H9 (cell line): Measurements from ENCODE around the gene SEMA5A. TPM values are rescaled to one million over a fixed set of nuclear protein-coding genes. Genes with fewer than 3 reads are reported as not detected.

ENCODE experiments used
- DNase-seq: peaks from one replicate; pipeline ENCODE4 v3.0.0-alpha.2; 2017
- H2AFZ ChIP-seq: one replicate; pipeline ENCODE4 v1.6.1; 2013; ENCODE audit warnings: mild to moderate bottlenecking, low read length, control low read depth, moderate library complexity
- H2AK5ac ChIP-seq: 2 replicates; pipeline ENCODE4 v1.6.1; 2013; ENCODE audit warnings: low read length, control low read depth, mixed read lengths; ENCODE audit not compliant: insufficient read length
- H2BK120ac ChIP-seq: one replicate; pipeline ENCODE4 v1.6.1; 2013; ENCODE audit warnings: low read depth, mild to moderate bottlenecking, low read length, control low read depth, inconsistent platforms; ENCODE audit not compliant: poor library complexity, severe bottlenecking
- H2BK12ac ChIP-seq: 2 replicates; pipeline ENCODE4 v1.6.1; 2013; ENCODE audit warnings: low read length, control low read depth, mixed read lengths, low read depth; ENCODE audit not compliant: insufficient read length
- H2BK15ac ChIP-seq: 2 replicates; pipeline ENCODE4 v1.6.1; 2013; ENCODE audit warnings: low read depth, low read length, control low read depth
- H2BK20ac ChIP-seq: one replicate; pipeline ENCODE4 v1.6.1; 2013; ENCODE audit warnings: low read depth, mild to moderate bottlenecking, low read length, control low read depth, inconsistent platforms; ENCODE audit not compliant: poor library complexity, severe bottlenecking
- H2BK5ac ChIP-seq: 2 replicates; pipeline ENCODE4 v1.6.1; 2013; ENCODE audit warnings: low read length, control low read depth, mixed read lengths; ENCODE audit not compliant: insufficient read length
- H3K14ac ChIP-seq: 2 replicates; pipeline ENCODE4 v1.6.1; 2013; ENCODE audit warnings: low read length, control low read depth; ENCODE audit not compliant: insufficient read depth
- H3K18ac ChIP-seq: 2 replicates; pipeline ENCODE4 v1.6.1; 2013; ENCODE audit warnings: low read depth, mild to moderate bottlenecking, mixed read lengths, low read length, control low read depth; ENCODE audit not compliant: insufficient read length
- H3K23ac ChIP-seq: 2 replicates; pipeline ENCODE4 v1.6.1; 2013; ENCODE audit warnings: low read length, control low read depth, mixed read lengths, low read depth; ENCODE audit not compliant: insufficient read length
- H3K23me2 ChIP-seq: 2 replicates; pipeline ENCODE4 v1.6.1; 2013; ENCODE audit warnings: low read depth, mild to moderate bottlenecking, mixed read lengths, low read length, control low read depth; ENCODE audit not compliant: insufficient read length, poor library complexity, severe bottlenecking
- H3K27ac ChIP-seq: 2 replicates; pipeline ENCODE4 v1.5.1; 2013; ENCODE audit warnings: low read length, control low read depth, mixed read lengths, low read depth; ENCODE audit not compliant: insufficient read length
- H3K27me3 ChIP-seq: 2 replicates; pipeline ENCODE4 v1.6.1; 2013; ENCODE audit warnings: low read length, control low read depth, inconsistent platforms; ENCODE audit not compliant: insufficient read depth
- H3K4ac ChIP-seq: 2 replicates; pipeline ENCODE4 v1.6.1; 2013; ENCODE audit warnings: low read depth, mild to moderate bottlenecking, control low read depth, inconsistent platforms, low read length, moderate library complexity
- H3K4me1 ChIP-seq: 2 replicates; pipeline ENCODE4 v1.6.1; 2013; ENCODE audit warnings: low read length, control low read depth, inconsistent platforms; ENCODE audit not compliant: insufficient read depth
- H3K4me2 ChIP-seq: 2 replicates; pipeline ENCODE4 v1.6.1; 2013; ENCODE audit warnings: low read length, control low read depth, mixed read lengths; ENCODE audit not compliant: insufficient read length, insufficient read depth
- H3K56ac ChIP-seq: 2 replicates; pipeline ENCODE4 v1.6.1; 2013; ENCODE audit warnings: low read depth, mild to moderate bottlenecking, mixed read lengths, low read length, control low read depth; ENCODE audit not compliant: insufficient read length
- H3K79me1 ChIP-seq: 2 replicates; pipeline ENCODE4 v1.6.1; 2013; ENCODE audit warnings: low read depth, mild to moderate bottlenecking, moderate library complexity, low read length, control low read depth, inconsistent platforms; ENCODE audit not compliant: insufficient read depth, poor library complexity, severe bottlenecking
- H3K79me2 ChIP-seq: 2 replicates; pipeline ENCODE4 v1.6.1; 2013; ENCODE audit warnings: low read length, control low read depth, inconsistent platforms; ENCODE audit not compliant: insufficient read depth
- H3K9ac ChIP-seq: 2 replicates; pipeline ENCODE4 v1.6.1; 2013; ENCODE audit warnings: low read length, control low read depth, mixed read lengths; ENCODE audit not compliant: insufficient read length; ENCODE audit errors: extremely low read depth
- H3K9me3 ChIP-seq: one replicate; pipeline ENCODE4 v1.6.1; 2013; ENCODE audit warnings: low read depth, low read length, inconsistent platforms; ENCODE audit not compliant: control insufficient read depth
- H3T11ph ChIP-seq: one replicate; pipeline ENCODE4 v1.6.1; 2013; ENCODE audit warnings: mild to moderate bottlenecking, low read length, control low read depth, inconsistent platforms
- H4K20me1 ChIP-seq: one replicate; pipeline ENCODE4 v1.6.1; 2013; ENCODE audit not compliant: control insufficient read depth, insufficient read length, insufficient read depth
- H4K5ac ChIP-seq: 2 replicates; pipeline ENCODE4 v1.6.1; 2013; ENCODE audit warnings: low read depth, mild to moderate bottlenecking, mixed read lengths, low read length, control low read depth; ENCODE audit not compliant: insufficient read length
- H4K8ac ChIP-seq: replicated peaks from 2 replicates; pipeline ENCODE4 v1.6.1; 2013; ENCODE audit warnings: low read length, control low read depth, mixed read lengths, low read depth; ENCODE audit not compliant: insufficient read length
- H4K91ac ChIP-seq: 2 replicates; pipeline ENCODE4 v1.6.1; 2013; ENCODE audit warnings: low read depth, mild to moderate bottlenecking, moderate library complexity, mixed read lengths, low read length, control low read depth; ENCODE audit not compliant: insufficient read length
- H3K27ac Mint-ChIP-seq, 3 experiments: 2 replicates in 2 of 3; 3 replicates in 1 of 3; pipeline ENCODE4 v1.8.0; 2020 to 2021; ENCODE audit warnings: mixed read lengths in 3 of 3, mild to moderate bottlenecking in 1 of 3, moderate library complexity in 1 of 3
- H3K27me3 Mint-ChIP-seq: 2 replicates; pipeline ENCODE4 v1.8.0; 2021; ENCODE audit warnings: low read depth, mild to moderate bottlenecking, moderate library complexity, mixed read lengths
- H3K36me3 Mint-ChIP-seq, 3 experiments: 2 replicates in 2 of 3; 3 replicates in 1 of 3; pipeline ENCODE4 v1.8.0; 2020 to 2021; ENCODE audit warnings: low read depth in 3 of 3, mixed read lengths in 3 of 3; ENCODE audit not compliant: insufficient read depth in 1 of 3
- H3K4me1 Mint-ChIP-seq, 2 experiments: 2 replicates each; pipeline ENCODE4 v1.8.0; 2020; ENCODE audit warnings: mixed read lengths in 2 of 2
- H3K4me3 Mint-ChIP-seq, 2 experiments: 2 replicates in 1 of 2; 3 replicates in 1 of 2; pipeline ENCODE4 v1.8.0; 2020 to 2021; ENCODE audit warnings: mild to moderate bottlenecking in 2 of 2, mixed read lengths in 2 of 2, moderate library complexity in 1 of 2
- H3K9me3 Mint-ChIP-seq, 2 experiments: 2 replicates in 1 of 2; 3 replicates in 1 of 2; pipeline ENCODE4 v1.8.0; 2020; ENCODE audit warnings: mild to moderate bottlenecking in 2 of 2, mixed read lengths in 2 of 2, moderate library complexity in 1 of 2
- WGBS: extraction: QIAGEN DNeasy Blood & Tissue Kit; methylation state at CpG from one replicate; pipeline ENCODE4 v1.1.7; 2013; ENCODE audit warnings: missing lambda C conversion rate, low lambda C conversion rate, mixed read lengths; ENCODE audit not compliant: insufficient read length; ENCODE audit errors: extremely low coverage; 5-methylcytosine and 5-hydroxymethylcytosine counted together
- total RNA-seq: library from RNA; stranded (reverse); gene quantifications from 2 replicates; pipeline ENCODE4 v1.2.1, GENCODE V29; 2021
- TF ChIP-seq, protein P1 (sequence below): fragments of 200-600 bp; sonication (generic); conservative IDR thresholded peaks from 3 replicates; pipeline ENCODE4 v1.8.0; 2021; ENCODE audit warnings: antibody characterized with exemption, mild to moderate bottlenecking

Gene SEMA5A
- total RNA-seq, 1 experiment from 2014 or later: 4.3 TPM

DNA sequence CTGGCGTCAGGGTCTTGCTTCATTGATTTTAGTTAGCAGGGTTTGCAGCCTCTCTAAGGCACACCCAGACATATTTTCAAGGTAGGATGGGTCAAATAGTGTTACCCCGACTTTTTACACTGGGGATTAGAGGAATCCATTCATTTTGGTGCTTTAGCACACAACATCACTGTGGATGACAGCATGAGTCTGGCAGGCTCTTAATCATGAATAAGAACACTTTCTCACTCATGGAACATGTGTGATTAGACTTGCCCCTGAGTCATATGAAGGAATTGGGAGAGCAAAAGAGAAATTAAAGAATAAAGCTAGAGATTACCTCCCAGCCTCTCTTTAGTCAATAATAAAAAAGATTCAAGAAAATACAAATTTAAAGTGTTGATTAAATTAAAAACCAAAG lies 175.6 kb downstream of the SEMA5A start:
- TF ChIP-seq, protein P1, sequence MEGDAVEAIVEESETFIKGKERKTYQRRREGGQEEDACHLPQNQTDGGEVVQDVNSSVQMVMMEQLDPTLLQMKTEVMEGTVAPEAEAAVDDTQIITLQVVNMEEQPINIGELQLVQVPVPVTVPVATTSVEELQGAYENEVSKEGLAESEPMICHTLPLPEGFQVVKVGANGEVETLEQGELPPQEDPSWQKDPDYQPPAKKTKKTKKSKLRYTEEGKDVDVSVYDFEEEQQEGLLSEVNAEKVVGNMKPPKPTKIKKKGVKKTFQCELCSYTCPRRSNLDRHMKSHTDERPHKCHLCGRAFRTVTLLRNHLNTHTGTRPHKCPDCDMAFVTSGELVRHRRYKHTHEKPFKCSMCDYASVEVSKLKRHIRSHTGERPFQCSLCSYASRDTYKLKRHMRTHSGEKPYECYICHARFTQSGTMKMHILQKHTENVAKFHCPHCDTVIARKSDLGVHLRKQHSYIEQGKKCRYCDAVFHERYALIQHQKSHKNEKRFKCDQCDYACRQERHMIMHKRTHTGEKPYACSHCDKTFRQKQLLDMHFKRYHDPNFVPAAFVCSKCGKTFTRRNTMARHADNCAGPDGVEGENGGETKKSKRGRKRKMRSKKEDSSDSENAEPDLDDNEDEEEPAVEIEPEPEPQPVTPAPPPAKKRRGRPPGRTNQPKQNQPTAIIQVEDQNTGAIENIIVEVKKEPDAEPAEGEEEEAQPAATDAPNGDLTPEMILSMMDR: no peak
- no peak overlapping the region for H2AK5ac ChIP-seq
- H3K4ac ChIP-seq: no peak overlapping the region
- H4K5ac ChIP-seq: no peak overlapping the region
- no peaks in the 10 kb centered on the region for H3K9me3 ChIP-seq
- H3K56ac ChIP-seq: no peak overlapping the region
- H2BK20ac ChIP-seq: no peak overlapping the region
- H3K27ac ChIP-seq: no peak overlapping the region
- no peaks in the 10 kb centered on the region for H3K79me1 ChIP-seq
- H3K4me1 ChIP-seq: no peaks in the 10 kb centered on the region; the same call in 1 of the 2 replicates
- no peak overlapping the region for H2BK120ac ChIP-seq
- H3K23me2 ChIP-seq: no peaks in the 10 kb centered on the region
- no peak overlapping the region for H2BK12ac ChIP-seq
- no peak overlapping the region for H3T11ph ChIP-seq
- no peak for DNase-seq
- no peak overlapping the region for H3K4me3 Mint-ChIP-seq
- WGBS: no CpG with 5 or more reads among the region's 2 CpGs
- H3K27me3 ChIP-seq: no peaks in the 10 kb centered on the region
- no peaks in the 10 kb centered on the region for H3K79me2 ChIP-seq
- no peaks in the 10 kb centered on the region for H3K27me3 Mint-ChIP-seq
- H4K20me1 ChIP-seq: no peaks in the 10 kb centered on the region
- no peaks in the 10 kb centered on the region; a peak in 1 of 5 replicates for H3K9me3 Mint-ChIP-seq
- peaks cover 0 to 3% (median 2%) of the 10 kb centered on the region in 3 experiments; a peak in 2 of 7 replicates for H3K36me3 Mint-ChIP-seq
- H2BK15ac ChIP-seq: no peak overlapping the region
- no peak overlapping the region for H3K27ac Mint-ChIP-seq
- H3K18ac ChIP-seq: no peak overlapping the region
- H2BK5ac ChIP-seq: no peak overlapping the region
- H3K4me1 Mint-ChIP-seq: peaks cover 7 to 8% of the 10 kb centered on the region in 2 experiments
- no peak overlapping the region for H3K9ac ChIP-seq
- no peak overlapping the region for H2AFZ ChIP-seq
- H3K4me2 ChIP-seq: no peak overlapping the region
- no peak overlapping the region for H3K23ac ChIP-seq
- H4K91ac ChIP-seq: no peak overlapping the region
- no peak overlapping the region for H4K8ac ChIP-seq
- H3K14ac ChIP-seq: no peak overlapping the region
